GM12878 (cell line): ENCODE results near the gene TRIM46. TPM values are rescaled to one million over a fixed set of nuclear protein-coding genes. Genes with fewer than 3 reads are reported as not detected.

Experiments used
- ATAC-seq: fragments of 200-7000 bp; cut with Tn5 transposase; 3 replicates; pipeline ENCODE4 v1.9.1; 2020; ENCODE audit warnings: mild to moderate bottlenecking, moderate library complexity
- BruUV-seq: library from RNA; stranded (reverse); fragments of 400-500 nt; replicated peaks from 2 replicates; lab custom pipeline; 2021; lab: Mats Ljungman, UMichigan
- CTCF ChIA-PET: fragments of 300-600 bp; sonication (Branson Sonifier 250); formaldehyde crosslinking; extraction: SDS; loops from one replicate; lab custom pipeline; 2021; ENCODE audit warnings: inconsistent platforms; lab: Yijun Ruan, JAX
- POLR2A ChIA-PET: fragments of 350-600 bp; formaldehyde crosslinking; extraction: SDS; loops from one replicate; lab custom pipeline; 2021; ENCODE audit warnings: inconsistent platforms; lab: Charles Lee
- RAD21 ChIA-PET: fragments of 300-600 bp; sonication (Branson Sonifier 250); formaldehyde crosslinking; loops from one replicate; lab custom pipeline; 2023; ENCODE audit warnings: antibody characterized with exemption; ENCODE audit not compliant: unreplicated experiment; lab: Charles Lee
- SMC1A ChIA-PET: fragments of 300-600 bp; sonication (Branson Sonifier 250); formaldehyde crosslinking; loops from one replicate; lab custom pipeline; 2023; ENCODE audit not compliant: unreplicated experiment, uncharacterized antibody; lab: Charles Lee
- DNase-seq: peaks from one replicate; pipeline ENCODE4 v3.0.0-alpha.2; 2011; ENCODE audit warnings: low read depth, low spot score
- FAIRE-seq: peaks from 3 replicates; lab custom pipeline; 2011; peaks lifted over from hg19 to GRCh38; lab: Jason Lieb, UNC
- H2AFZ ChIP-seq: 2 replicates; pipeline ENCODE4 v1.6.0; 2011; ENCODE audit warnings: low read depth, low read length, control low read depth; ENCODE audit not compliant: control insufficient read depth
- H3K27ac ChIP-seq: 2 replicates; pipeline ENCODE4 v1.5.1; 2011; ENCODE audit warnings: control low read depth; ENCODE audit not compliant: control insufficient read depth, insufficient read depth
- H3K27me3 ChIP-seq, 2 experiments: replicated peaks in 1 of 2; 2 replicates each; pipeline versions ENCODE4 v1.6.0 to v1.6.1; 2011; ENCODE audit warnings: low read length in 1 of 2; ENCODE audit not compliant: control insufficient read depth in 2 of 2, insufficient read depth in 2 of 2
- H3K36me3 ChIP-seq, 2 experiments: 2 replicates each; pipeline ENCODE4 v1.5.1; 2011; ENCODE audit warnings: low read length in 1 of 2; ENCODE audit not compliant: control insufficient read depth in 2 of 2, insufficient read depth in 2 of 2
- H3K4me1 ChIP-seq: 2 replicates; pipeline ENCODE4 v1.6.1; 2011; ENCODE audit warnings: mild to moderate bottlenecking, low read length, moderate library complexity, mixed read lengths; ENCODE audit not compliant: control insufficient read depth, insufficient read depth
- H3K4me2 ChIP-seq: 2 replicates; pipeline ENCODE4 v1.6.0; 2011; ENCODE audit warnings: control low read depth; ENCODE audit not compliant: control insufficient read depth, insufficient read depth
- H3K4me3 ChIP-seq: fragments of 200-600 bp; sonication (generic); 2 replicates; pipeline ENCODE4 v1.5.1; 2016
- H3K79me2 ChIP-seq: 2 replicates; pipeline ENCODE4 v1.6.0; 2011; ENCODE audit warnings: low read length; ENCODE audit not compliant: control insufficient read depth, insufficient read depth
- H3K9ac ChIP-seq: 2 replicates; pipeline ENCODE4 v1.8.0; 2011; ENCODE audit warnings: low read length, control low read depth, mixed read lengths; ENCODE audit not compliant: control insufficient read depth, insufficient read depth
- H3K9me3 ChIP-seq: replicated peaks from 3 replicates; pipeline ENCODE4 v1.5.1; 2011; ENCODE audit warnings: mild to moderate bottlenecking, low read length; ENCODE audit not compliant: control insufficient read depth, insufficient read depth
- H4K20me1 ChIP-seq: 2 replicates; pipeline ENCODE4 v1.6.0; 2011; ENCODE audit not compliant: control insufficient read depth, insufficient read depth
- CBX3 ChIP-seq: fragments of 200-600 bp; sonication (generic); IDR thresholded peaks from 2 replicates; pipeline ENCODE4 v1.6.1; 2016; ENCODE audit warnings: low read depth, borderline replicate concordance
- CEBPB ChIP-seq, 2 experiments: fragments of 150-350 bp in 1 of 2; IDR thresholded peaks; 2 replicates each; pipeline ENCODE4 v1.6.1; 2012 to 2014; ENCODE audit warnings: low read depth in 2 of 2, low read length in 2 of 2, borderline replicate concordance in 1 of 2, inconsistent platforms in 1 of 2
- E2F4 ChIP-seq: IDR thresholded peaks from 2 replicates; pipeline ENCODE4 v1.6.1; 2012; ENCODE audit warnings: low read depth, low read length, improper control_type of control experiment
- EGR1 ChIP-seq, 2 experiments: IDR thresholded peaks; 1 replicate in 1 of 2; 2 replicates in 1 of 2; pipeline ENCODE4 v1.6.1; 2011 to 2012; ENCODE audit warnings: low read depth in 2 of 2, low read length in 2 of 2, borderline replicate concordance in 1 of 2, mild to moderate bottlenecking in 1 of 2, moderate library complexity in 1 of 2
- ELK1 ChIP-seq: IDR thresholded peaks from 2 replicates; pipeline ENCODE4 v1.6.1; 2012; ENCODE audit warnings: low read depth, low read length, improper control_type of control experiment
- HDAC2 ChIP-seq: fragments of 200-600 bp; sonication (generic); IDR thresholded peaks from 2 replicates; pipeline ENCODE4 v1.6.1; 2017
- HSF1 ChIP-seq: fragments of 150-350 bp; IDR thresholded peaks from 2 replicates; pipeline ENCODE4 v1.6.1; 2014; ENCODE audit warnings: mild to moderate bottlenecking, low read depth, low read length
- RCOR1 ChIP-seq: conservative IDR thresholded peaks from 2 replicates; pipeline ENCODE4 v1.6.1; 2012; ENCODE audit warnings: low read depth, low read length, improper control_type of control experiment
- RUNX3 ChIP-seq: IDR thresholded peaks from 2 replicates; pipeline ENCODE4 v1.6.1; 2012; ENCODE audit warnings: low read length, inconsistent platforms
- SKIL ChIP-seq: fragments of 450-650 bp; IDR thresholded peaks from 2 replicates; pipeline ENCODE4 v1.6.1; 2017; ENCODE audit warnings: mild to moderate bottlenecking, low read depth, inconsistent platforms; ENCODE audit not compliant: poor library complexity, severe bottlenecking
- SMAD1 ChIP-seq: fragments of 450-650 bp; IDR thresholded peaks from 2 replicates; pipeline ENCODE4 v1.6.1; 2018; ENCODE audit warnings: mild to moderate bottlenecking, low read depth; ENCODE audit not compliant: partially characterized antibody
- ZNF207 ChIP-seq: fragments of 450-650 bp; IDR thresholded peaks from 2 replicates; pipeline ENCODE4 v1.6.1; 2014; ENCODE audit warnings: antibody characterized with exemption, mild to moderate bottlenecking, borderline replicate concordance
- WGBS: methylation state at CpG from one replicate; pipeline ENCODE4 v1.1.6; 2016; ENCODE audit warnings: low lambda C conversion rate; ENCODE audit not compliant: insufficient replicate concordance, insufficient coverage; ENCODE audit errors: missing lambda C conversion rate; 5-methylcytosine and 5-hydroxymethylcytosine counted together
- in situ Hi-C: fragments of 300-500 bp; cut with MboI; formaldehyde crosslinking; loops from 9 replicates; pipeline ENCODE4 v1.14.3; 2018; ENCODE audit warnings: mixed read lengths
- intact Hi-C: fragments of 100-400 bp; cut with micrococcal nuclease; formaldehyde crosslinking; loops from one replicate; pipeline ENCODE4 v1.14.2; 2022; ENCODE audit not compliant: unreplicated experiment
- polyA plus RNA-seq, 11 experiments: library from polyadenylated mRNA; depleted of rRNA in 4 of 11; unstranded in 6 of 11; stranded (reverse) in 5 of 11; fragments of >200 nt; fragmentation: Nextera tagmentation in 4 of 11; fragmentation: Illumina TruSeq in 1 of 11; extraction: Ambion mirVana in 4 of 11; extraction: Trizol in 1 of 11; gene quantifications; 1 replicate in 1 of 11; 2 replicates in 10 of 11; pipeline versions ENCODE4 v1.2.1 to v1.2.3, GENCODE V29; 2011 to 2016; ENCODE audit warnings: inconsistent platforms in 2 of 11, missing spikeins in 2 of 11, low read depth in 1 of 11
- total RNA-seq, 4 experiments: library from RNA; depleted of rRNA in 3 of 4; stranded (reverse); fragments of >200 nt in 3 of 4; fragmentation: Illumina TruSeq in 1 of 4; extraction: Trizol in 1 of 4; gene quantifications; 2 replicates each; pipeline versions ENCODE4 v1.2.1 to v1.2.3, GENCODE V29; 2013 to 2021

TRIM46 gene
- total and polyA plus RNA-seq, 10 of the 15 experiments (the other 5 are each of a cell fraction or from before 2014, with no cell fraction given), result 0.08 to 3.1 (median 0.97) TPM

- RAD21 ChIA-PET, result interaction anchor here (1.2 kb wide), 1 partner anchor 48 kb away, joined by 4 read pairs; no protein-coding TSS in a partner anchor
- SMC1A ChIA-PET, result no interaction called here
- 58% methylated on average over 19 of the region's 19 CpGs for WGBS
- no peaks in the 10 kb centered on the region for H4K20me1 ChIP-seq
- BruUV-seq, result no TSS peak
- CTCF ChIA-PET, result interaction anchor here (1.0 to 2.9 kb wide), 5 partner anchors 8 to 47 kb away, joined by 3 to 12 read pairs (median 3); no protein-coding TSS in a partner anchor
- no peaks in the 10 kb centered on the region for H3K79me2 ChIP-seq
- no peaks in the 10 kb centered on the region for H3K36me3 ChIP-seq
- DNase-seq (no peak), ATAC-seq (no peak), FAIRE-seq (no peak)
- POLR2A ChIA-PET, result interaction anchor here (1.1 kb wide), 1 partner anchor 26 kb away, joined by 3 read pairs; no protein-coding TSS in a partner anchor
- H3K4me3 ChIP-seq, result no peak overlapping the region
- intact Hi-C loops, result no loop called here
- H3K9me3 ChIP-seq, result no peaks in the 10 kb centered on the region
- H3K4me1 ChIP-seq, result peaks cover 5% of the 10 kb centered on the region
- no peak overlapping the region for H3K27ac ChIP-seq
- no peak for TF ChIP-seq RUNX3
- no peak for TF ChIP-seq E2F4
- no peak for TF ChIP-seq HDAC2
- TF ChIP-seq HSF1, result no peak
- no peak for TF ChIP-seq RCOR1
- no peak for TF ChIP-seq EGR1 (IDR thresholded peaks at IDR 0.05; ENCODE audit: borderline replicate concordance in 1 of 2, low read depth in 2 of 2, low read length in 2 of 2)
- no peak for TF ChIP-seq SKIL
- no peak for TF ChIP-seq ZNF207
- TF ChIP-seq CBX3, result no peak
- no peak for TF ChIP-seq ELK1
- no peak for TF ChIP-seq SMAD1
- TF ChIP-seq CEBPB (IDR thresholded peaks at IDR 0.05; ENCODE audit: borderline replicate concordance in 1 of 2, low read depth in 2 of 2, low read length in 2 of 2), result no peak
- no peak overlapping the region for H3K4me2 ChIP-seq
- no peak overlapping the region for H3K9ac ChIP-seq
- no peak overlapping the region for H2AFZ ChIP-seq
- in situ Hi-C loops, result no loop called here
- no peaks in the 10 kb centered on the region; a peak in 1 of 4 replicates for H3K27me3 ChIP-seq
These were observed 29.3 kb downstream of the TRIM46 start for GRCh38 chr1:155202731-155203515.
